ENCODE data around the gene NLRP13.

GRCh38 chr19:55907286-55907685 is 24.9 kb downstream of the NLRP13 start:
- no peak for TF ChIP-seq POLR2A (IDR thresholded peaks at IDR 0.05; ENCODE audit: low read length)
- no peak for TF ChIP-seq GATA1 (IDR thresholded peaks at IDR 0.05; ENCODE audit: low read depth, low read length)
